SKM-1 treated with dmso at 0.1 percent for 144 hours (cell line): Measurements from ENCODE around the gene REG4.
"Not testable (repeated sequence)": the region's sequence is repeated elsewhere in the genome, so short reads cannot be mapped to it uniquely, and the experiment has no call there.

Experiments
- DNase-seq: peaks from one replicate; lab custom pipeline; 2025; ENCODE audit not compliant: unreplicated experiment; lab: John Stamatoyannopoulos, UW

REG4 gene

DNA sequence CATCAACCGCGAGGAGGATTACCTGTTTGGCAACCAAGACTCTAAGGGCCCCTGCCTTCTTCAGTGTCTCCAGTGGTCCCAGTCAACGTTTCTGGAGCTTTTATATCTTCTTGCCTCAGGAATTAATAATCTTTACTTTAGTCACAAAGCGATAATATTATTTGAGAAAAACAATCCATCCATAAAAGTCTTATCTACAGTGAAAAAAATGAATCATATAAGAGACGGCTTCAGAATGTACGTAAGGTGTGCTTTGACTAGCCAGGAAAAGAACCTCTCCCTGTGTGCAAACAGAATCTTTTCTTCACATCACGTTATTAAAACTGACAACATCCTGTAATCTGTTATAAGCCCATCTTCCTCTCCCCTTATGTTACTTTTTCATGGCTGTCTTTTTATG is at the start of gene REG4:
TSS of gene REG4 (minus strand) at position 74 of the 400 bp plus-strand sequence. CDS start 2,691 bp downstream, outside the sequence.
- no peak for DNase-seq

DNA sequence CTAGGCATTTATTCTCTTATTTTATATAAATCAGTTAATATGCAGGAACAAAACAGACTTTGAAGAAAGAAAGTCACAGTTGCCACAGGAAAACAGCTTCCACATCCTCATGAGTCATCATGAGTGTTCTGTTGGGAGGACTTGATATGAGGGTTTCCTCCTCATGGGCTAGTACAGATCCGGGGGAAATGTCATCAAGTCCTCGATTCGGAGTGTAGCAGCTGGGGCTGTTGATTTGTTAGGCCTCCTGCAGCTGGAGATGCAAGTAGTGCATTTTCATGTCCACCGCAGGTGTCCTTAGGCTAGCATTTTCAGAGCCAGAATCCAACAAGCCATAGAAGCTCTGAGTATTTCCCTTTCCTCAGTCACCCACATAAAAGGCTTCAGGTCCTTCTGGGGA is 48.4 kb upstream of the REG4 start:
- DNase-seq: peak; percentile 12

DNA sequence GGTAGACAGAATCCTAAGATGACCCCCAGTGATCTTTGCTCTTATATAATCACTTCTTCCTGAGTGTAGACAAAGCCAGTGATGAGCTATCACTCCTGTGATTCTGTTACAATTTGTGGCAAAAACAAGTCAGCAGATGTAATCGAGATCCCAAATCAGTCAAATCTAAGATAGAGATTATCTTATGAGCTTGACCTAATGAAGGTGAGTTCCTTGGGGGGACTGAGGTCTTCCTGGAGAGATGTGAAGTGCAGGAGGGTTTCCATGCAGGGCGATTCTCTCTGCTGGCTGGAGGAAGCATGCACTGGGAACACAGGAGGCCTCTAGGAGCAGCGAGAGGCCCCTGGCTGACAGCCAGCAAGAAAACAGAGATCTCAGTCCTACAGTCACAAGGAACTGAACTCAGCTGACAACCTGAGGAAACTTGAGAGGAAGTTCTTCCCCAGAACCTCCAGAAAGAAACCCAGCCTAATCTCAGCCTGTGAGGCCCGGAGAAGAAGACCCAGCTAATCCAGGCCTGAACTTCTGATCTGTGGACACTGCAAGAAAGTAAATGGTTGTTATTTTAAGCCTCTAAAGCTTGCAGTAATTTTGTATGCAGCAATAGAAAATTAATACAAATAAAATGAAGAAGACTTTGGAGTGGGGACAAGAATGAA is 47.4 kb upstream of the REG4 start:
- DNase-seq: not testable (repeated sequence)

DNA sequence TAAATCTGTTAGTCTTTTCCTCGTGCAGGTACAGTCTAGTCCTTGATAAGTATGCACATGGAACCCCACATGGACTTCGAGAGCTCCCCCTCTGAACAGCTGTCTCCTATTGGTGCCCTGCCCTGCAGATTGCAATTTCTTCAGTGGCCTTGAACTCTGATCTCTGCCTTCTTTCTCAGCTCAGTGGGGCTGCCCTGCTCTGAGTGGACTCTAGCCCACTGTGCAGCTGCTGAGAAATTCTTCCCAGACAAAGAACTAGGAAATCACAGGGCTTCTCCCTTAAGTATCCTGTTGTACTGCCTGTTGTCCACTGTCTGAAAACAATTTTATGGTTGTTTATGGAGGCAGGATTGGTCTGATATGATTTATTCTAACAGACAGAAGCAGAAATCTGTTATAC is 46.9 kb upstream of the REG4 start:
- no peak for DNase-seq

DNA sequence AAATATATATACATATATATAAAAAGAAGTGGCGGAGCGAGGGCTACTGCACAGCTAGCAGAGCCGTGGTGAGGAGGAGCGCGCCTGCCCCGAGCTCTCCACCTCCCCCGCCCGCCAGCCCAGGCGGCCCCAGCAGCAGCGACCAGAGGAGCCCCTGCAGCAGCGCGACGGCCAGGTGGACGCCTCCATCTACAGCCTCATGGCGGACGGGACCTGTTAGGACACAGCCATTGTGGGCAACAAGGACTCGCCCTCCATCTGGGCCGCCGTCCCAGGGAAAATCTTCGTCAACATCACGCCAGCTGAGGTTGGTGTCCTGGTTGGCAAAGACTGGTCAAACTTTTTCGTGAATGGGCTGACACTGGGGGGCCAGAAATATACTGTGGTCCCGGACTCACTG is 41.9 kb upstream of the REG4 start:
- DNase-seq: no peak

DNA sequence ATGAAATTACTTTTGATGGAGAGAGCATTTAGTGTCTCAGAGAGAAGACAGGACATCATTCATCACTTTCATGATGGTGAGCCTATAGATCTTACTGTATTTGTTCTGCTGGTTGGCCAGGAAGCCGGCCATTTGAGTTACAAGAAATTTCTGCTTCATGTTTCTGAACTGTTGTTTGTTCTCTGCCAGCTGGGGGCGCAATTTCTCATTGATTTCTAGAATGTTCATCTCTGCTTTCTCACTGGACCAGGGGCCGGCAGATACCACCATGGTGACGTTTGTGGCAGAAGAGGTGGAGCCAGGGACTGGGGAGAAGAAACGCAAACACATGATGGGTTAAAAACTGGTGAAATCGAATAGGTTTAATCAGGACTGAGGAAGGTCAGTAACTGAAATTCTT is 32.9 kb upstream of the REG4 start:
- not testable (repeated sequence) for DNase-seq

DNA sequence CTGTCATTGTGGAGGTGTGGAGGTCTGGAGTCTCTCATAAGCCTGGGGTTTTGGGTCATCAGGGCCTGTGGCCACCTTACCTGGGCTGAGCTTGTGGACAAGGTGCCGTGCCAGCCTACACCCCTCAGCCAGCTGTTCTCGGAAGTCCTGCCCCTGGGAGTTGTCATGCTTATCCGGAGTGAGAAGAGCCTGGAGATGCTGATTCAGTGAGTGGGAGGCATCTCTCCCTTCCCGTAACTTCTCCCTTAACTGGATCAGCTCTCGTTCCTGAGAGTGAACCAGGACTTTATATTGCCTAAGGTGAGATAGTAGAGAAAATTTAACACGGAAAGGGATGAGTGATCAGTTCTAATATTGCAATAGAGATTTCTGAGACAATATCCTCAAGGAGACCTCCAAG is 30.0 kb upstream of the REG4 start:
- DNase-seq: no peak

DNA sequence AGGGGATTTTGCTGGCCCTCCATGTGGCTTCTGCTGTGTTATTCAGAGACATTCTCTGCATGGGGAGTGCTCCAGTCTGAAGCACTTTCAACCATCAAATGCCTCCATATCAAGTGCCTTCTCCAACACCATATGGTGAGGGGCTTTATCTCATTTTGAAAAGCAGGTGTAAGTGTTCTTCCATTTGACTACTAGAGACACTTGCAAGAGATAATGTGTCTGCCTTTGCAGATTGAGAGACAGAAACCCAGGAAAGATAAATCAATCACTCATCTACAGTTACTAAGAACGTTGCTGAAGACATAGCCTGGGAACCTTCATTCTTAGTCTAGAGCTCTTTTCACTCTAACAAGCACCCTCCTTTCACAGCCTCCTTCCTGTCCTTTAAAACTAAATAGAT is 29.5 kb upstream of the REG4 start:
- no peak for DNase-seq

DNA sequence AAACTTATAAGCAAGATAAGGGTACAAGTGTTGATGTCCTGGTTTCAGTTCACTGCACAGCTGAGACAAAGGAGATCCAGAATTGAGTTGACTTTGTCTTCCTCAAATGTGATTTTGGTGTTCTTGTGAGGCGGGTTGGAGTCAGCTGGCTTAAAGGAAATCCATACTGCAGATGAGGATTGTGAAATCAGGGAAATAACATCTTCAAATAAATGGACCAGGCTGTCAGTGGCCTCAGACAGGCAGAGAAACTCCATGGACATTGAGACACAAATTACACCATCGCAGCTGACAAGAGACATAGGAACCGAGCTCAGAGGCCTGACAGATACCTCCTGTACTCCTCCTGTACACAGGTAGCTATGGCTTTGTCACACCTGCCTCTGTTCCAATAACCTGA is 27.0 kb upstream of the REG4 start:
- no peak for DNase-seq

DNA sequence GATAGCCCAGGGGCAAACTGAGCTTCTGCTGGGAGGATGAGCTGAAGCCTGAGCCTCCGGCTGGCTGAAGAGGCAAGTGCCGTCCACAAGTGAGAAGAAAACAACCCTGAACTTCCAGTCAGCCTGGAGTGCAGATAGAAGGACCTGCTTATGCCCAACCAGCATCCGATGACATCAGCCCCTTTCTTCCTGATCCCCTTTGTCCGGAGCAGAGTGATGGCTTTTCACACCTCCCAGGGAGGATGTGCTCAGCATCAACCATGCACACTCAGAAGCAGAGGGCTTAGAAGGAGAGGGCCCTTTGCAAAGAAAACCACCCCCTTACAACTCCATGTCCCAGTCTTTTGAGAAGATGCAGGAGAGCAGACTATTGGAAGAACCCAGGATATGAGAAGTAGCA is 23.7 kb upstream of the REG4 start:
- no peak for DNase-seq

DNA sequence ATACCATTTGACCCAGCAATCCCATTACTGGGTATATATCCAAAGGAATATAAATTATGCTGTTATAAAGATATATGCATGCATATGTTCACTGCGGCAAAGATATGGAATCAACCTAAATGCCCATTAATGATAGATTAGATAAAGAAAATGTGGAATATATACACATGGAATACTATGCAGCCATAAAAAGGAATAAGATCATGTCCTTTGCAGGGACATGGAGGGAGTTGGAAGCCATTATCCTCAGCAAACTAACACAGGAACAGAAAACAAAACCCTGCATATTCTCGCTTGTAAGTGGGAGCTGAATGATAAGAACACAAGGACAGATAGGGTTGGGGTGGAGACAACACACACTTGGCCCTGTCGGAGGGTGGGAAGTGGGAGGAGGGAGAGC is 19.8 kb upstream of the REG4 start:
- no peak for DNase-seq

DNA sequence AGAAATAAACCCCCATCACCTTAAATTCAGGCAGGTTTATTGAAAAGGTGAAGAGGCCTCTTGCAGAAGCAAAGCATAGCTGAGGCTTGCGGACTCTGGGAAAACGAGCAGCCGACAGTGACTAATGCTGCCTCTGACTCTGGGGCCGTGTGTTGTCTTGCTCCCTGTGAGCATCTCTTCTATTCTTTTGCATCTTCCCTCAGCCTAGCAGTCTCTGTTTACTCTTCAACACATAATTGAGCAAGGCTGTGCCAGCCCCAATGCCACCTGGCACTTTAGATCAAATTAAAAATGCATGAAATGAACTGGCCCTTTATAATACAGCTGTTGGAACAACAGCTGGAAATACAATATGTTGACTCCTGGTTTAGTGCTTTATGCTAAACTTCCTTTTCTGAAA is 18.4 kb upstream of the REG4 start:
- DNase-seq: no peak

DNA sequence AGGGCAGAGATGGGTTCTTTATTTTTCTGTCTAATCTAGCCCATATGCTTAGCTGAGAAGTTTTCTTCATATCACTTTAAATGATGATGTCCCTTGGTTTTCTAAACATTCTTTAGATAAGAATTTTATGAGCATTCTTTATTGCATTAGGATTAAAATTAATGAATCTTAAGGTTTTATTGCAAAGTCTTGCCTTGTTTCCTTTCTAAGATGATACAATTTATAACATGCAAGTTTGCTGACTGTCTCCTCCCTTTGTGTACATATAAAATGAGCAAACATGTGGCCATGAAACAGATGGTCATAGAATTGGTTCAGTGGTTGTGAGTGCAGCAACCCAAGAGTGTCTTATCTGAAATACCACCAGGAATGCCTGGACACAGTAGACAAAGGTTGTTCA is 17.7 kb upstream of the REG4 start:
- not testable (repeated sequence) for DNase-seq

DNA sequence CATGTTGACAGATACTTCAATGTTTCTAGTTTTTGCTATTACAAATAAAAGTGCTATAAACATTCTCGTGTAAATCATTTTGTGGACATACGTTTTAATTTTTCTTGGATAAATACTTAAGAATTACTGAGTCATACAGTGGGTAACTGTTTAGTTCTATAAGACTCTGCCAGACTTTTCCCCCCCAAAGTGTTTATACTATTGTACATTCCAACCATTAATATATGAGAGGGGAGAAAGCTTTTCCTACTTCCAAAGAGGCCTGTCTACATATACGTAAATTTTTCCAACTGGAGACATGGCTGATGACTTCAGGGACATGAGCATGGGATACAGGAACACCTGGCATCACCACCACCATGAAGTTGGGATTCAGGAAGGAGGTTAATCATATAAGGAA is 17.0 kb upstream of the REG4 start:
- no peak for DNase-seq

DNA sequence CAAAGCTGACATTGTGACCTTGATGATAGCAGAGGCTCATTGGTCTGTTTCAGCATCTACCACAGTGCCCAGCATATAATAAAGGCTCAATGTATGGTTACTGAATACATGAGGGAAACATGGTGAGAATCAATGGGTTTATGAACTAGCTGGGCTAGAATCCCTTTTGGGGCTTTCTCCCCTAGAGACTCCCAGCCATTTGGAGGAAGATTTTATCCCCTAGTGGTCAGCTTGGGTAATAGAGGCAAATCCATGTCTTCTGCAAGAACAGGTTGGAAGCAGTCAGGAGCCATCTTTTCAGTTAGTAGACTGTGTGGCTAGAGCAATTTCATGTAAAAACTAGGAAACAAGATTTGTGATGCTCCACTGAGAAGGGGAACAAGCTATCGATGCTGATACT is 15.8 kb upstream of the REG4 start:
- DNase-seq: peak; percentile 10

DNA sequence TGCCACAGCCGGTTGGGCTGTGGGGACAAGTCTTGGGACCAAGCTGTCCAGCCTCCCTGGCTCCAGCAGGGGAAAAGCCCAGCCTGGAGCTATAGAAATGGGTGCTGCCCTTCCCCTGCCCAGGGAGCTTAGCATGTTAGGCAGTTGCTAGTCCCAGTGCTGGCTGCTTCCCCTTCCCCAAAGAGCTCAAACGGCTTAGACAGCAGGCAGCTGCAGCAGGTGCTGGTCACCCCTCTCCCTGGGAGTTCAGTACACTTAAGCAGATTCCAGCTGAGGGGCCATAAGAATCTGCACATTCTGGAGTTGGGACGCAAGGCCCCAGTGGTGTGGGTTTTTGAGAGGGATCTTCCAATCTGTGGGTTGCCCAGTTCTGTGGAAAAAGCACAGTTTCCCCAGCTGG is 11.1 kb upstream of the REG4 start:
- DNase-seq: no peak

DNA sequence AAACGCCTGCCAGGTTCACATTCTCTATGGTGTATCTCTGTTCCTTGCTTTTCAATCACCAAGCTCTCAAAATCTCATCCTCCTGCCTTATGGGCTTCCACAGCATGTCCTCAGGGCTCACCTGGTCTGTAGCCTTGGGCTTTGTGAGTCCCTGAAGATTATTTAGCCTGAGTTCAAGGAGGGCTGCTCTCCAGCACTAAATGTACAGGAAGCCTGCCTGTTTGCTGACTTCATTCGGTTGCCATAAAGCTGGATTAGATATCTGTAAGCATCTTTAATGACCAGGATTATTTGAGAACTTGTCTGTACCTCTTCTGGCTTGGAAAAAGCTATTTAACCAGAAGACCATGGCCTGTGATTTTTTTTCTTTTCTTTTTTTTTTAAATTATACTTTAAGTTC is 6.9 kb upstream of the REG4 start:
- no peak for DNase-seq

DNA sequence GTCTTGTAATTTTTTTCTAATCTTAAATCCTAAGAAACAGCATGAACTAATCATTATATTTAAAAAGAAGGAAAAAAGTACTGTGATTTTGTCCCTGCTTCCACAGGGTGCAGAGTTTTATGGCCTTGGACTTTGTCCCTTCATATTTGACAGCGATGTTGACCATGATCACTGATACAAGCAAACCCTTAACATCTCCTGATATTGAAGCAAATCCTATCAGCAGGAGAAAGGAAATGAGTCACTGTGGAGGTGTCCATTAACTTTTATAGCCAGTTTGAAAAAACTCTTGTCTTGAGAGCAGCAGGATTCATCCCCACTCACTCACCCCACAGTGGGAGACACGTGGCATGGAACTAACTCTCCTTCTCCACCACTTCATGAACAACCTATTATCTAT is 5.1 kb upstream of the REG4 start:
- no peak for DNase-seq

DNA sequence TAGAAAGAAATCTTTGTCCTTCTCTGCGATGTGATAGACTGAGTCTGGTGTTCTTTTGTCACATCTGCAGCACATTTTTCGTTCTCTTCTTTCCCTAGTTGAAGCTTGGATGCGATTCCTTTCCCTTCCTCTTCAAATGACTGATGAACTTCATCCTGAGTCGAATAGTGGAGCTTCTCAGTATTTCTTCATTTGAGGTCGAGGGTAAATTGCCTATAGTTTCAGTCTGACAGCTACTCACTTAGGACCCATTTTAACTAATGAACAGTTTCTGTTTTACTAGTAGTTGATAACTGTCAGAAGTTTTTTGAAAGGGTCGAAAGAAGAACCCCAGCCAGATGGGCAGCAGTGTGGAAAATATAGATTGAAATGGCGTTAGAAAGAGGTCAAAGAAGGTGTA is 4.7 kb upstream of the REG4 start:
- no peak for DNase-seq

DNA sequence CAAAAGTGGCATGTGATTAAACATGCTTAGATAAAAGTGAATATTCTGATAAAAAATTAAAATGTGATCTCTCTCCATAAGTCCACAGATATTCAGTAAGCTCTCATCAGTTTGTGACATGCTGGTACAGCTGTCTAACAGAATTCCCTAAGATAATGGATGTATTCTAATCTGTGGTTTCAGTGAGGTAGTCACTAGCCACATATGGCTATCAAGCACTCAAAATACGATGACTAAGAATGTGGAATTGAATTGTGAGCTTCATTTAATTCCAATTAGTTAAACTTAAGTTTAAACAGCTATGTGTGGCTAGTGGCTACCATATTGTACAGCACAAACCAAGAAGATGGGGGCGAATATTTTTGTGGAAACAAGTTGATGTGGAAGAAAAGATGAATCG is 4.1 kb upstream of the REG4 start:
- DNase-seq: no peak

DNA sequence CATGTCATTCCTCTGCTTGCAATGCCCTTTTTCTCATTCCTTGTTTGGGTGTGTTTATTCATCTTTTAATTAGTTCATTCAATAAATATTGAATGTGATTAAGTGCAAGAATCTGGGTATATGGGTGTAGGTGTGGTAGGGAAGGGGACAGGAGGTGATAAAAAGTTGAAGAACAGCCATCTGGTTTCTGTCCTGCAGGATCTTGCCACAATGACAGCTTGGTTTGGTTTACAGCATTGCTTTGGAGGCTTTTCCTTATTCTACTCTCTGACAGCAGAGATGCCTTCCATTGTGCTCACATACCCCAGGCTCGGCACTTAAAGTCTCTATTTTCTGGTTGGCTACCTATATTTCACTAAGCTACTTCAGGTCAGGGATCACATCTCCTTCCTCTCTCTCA is 3.0 kb upstream of the REG4 start:
- DNase-seq: no peak

DNA sequence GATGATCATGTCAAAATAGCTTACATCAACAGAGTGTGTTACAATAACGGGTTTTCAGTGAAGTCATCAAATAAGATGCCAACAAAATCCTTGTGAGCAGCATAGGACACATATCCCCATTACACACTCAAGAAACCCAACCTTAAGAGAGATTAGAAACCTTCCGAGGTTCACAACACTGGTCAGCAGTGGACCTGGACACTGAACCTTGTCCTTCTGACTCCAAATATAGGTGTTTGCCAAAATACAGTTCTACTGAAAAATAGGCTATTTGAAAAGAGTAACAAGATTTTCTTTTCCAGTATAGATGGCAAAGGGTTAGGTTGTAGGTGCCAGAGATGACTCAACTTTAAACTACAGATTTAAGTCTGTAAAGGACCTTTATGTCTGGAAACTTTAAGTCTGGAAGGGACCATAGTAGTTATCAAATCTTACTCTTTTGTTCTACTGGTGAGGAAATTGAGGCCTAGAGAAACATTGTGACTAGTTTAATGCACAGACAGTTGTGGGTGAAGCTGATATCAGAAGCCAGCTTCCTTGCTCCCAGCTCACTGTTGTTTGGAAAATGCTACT is 811 bp upstream of the REG4 start:
- DNase-seq: no peak

DNA sequence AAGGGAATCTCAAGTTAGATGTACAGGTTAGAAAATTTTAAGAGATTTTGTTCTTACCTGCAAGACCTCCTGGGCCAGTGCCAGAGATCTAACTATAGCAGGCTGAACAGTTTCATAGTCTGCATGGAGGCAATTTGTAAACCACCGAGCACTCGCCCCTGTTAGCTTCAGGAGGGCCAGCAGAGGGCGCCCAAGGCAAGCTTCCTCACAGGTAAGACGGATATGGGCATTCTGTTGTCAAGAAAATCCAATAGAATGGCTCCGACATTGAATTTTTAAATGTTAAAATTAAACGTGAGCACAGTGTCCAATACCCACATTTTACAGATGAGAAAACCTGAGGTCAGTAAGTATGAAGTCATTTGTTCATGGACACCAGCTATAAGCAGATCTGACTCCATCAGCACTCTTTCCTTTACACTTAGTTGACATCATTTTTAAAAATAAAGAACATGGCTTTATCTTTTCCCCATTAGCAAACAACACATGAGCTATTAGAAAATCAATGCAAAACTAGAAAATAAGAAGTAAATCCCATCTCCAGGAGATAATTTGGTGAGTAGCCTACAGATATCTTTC is 2.2 kb downstream of the REG4 start:
- peak; percentile 79 for DNase-seq
